ENCODE results near the gene SMOC2. TPM values are rescaled to one million over a fixed set of nuclear protein-coding genes. Genes with fewer than 3 reads are reported as not detected.

SMOC2 gene
- total RNA-seq, 1 experiment from 2014 or later: 2.1 TPM

GRCh38 chr6:168410554-168411011 is 30.4 kb upstream of the SMOC2 start:
- Histone ChIP-seq H3K27me3 (ENCODE audit: insufficient read depth, low read length) (no peaks in the 10 kb centered on the region), H2AK5ac (ENCODE audit: insufficient read length, low read length) (no peak overlapping the region), H2BK20ac (ENCODE audit: low read depth, low read length, poor library complexity, severe bottlenecking) (no peak overlapping the region), H2BK120ac (ENCODE audit: low read depth, low read length, poor library complexity, severe bottlenecking) (no peak overlapping the region), H3K79me2 (ENCODE audit: insufficient read depth, low read length) (no peaks in the 10 kb centered on the region), H4K8ac (replicated peaks; ENCODE audit: insufficient read length, low read depth, low read length) (no peak overlapping the region), H3K23ac (ENCODE audit: insufficient read length, low read depth, low read length) (no peak overlapping the region), H3K14ac (ENCODE audit: insufficient read depth, low read length) (no peak overlapping the region), H4K20me1 (ENCODE audit: control insufficient read depth, insufficient read depth, insufficient read length) (no peaks in the 10 kb centered on the region), H4K91ac (ENCODE audit: insufficient read length, low read depth, low read length) (no peak overlapping the region), H3K4me1 (ENCODE audit: insufficient read depth, low read length) (no peaks in the 10 kb centered on the region), H3K4ac (ENCODE audit: low read depth, low read length) (no peak overlapping the region), H3K56ac (ENCODE audit: insufficient read length, low read depth, low read length) (no peak overlapping the region), H2BK15ac (ENCODE audit: low read depth, low read length) (no peak overlapping the region), H2BK5ac (ENCODE audit: insufficient read length, low read length) (no peak overlapping the region), H2AFZ (ENCODE audit: low read length) (no peak overlapping the region), H3T11ph (ENCODE audit: low read length) (no peak overlapping the region), H3K18ac (ENCODE audit: insufficient read length, low read depth, low read length) (no peak overlapping the region), H3K9ac (ENCODE audit: extremely low read depth, insufficient read length, low read length) (no peak overlapping the region), H4K5ac (ENCODE audit: insufficient read length, low read depth, low read length) (no peak overlapping the region), H3K27ac (ENCODE audit: insufficient read length, low read depth, low read length) (no peak overlapping the region), H3K23me2 (ENCODE audit: insufficient read length, low read depth, low read length, poor library complexity, severe bottlenecking) (no peaks in the 10 kb centered on the region), H3K79me1 (ENCODE audit: insufficient read depth, low read depth, low read length, poor library complexity, severe bottlenecking) (no peaks in the 10 kb centered on the region), H2BK12ac (ENCODE audit: insufficient read length, low read depth, low read length) (no peak overlapping the region), H3K4me2 (ENCODE audit: insufficient read depth, insufficient read length, low read length) (no peak overlapping the region), H3K9me3 (ENCODE audit: control insufficient read depth, low read depth, low read length) (no peaks in the 10 kb centered on the region)
- Mint-ChIP-seq H3K27ac (no peak overlapping the region), H3K9me3 (no peaks in the 10 kb centered on the region), H3K4me3 (no peak overlapping the region), H3K27me3 (ENCODE audit: low read depth) (no peaks in the 10 kb centered on the region), H3K36me3 (ENCODE audit: insufficient read depth in 1 of 3, low read depth in 3 of 3) (no peaks in the 10 kb centered on the region), H3K4me1 (no peaks in the 10 kb centered on the region)
- TF ChIP-seq CTCF (conservative IDR thresholded peaks at IDR 0.05): no peak
- DNase-seq: peak; percentile 18
- WGBS (ENCODE audit: extremely low coverage, insufficient read length, low lambda C conversion rate): no CpG with 5 or more reads among the region's 19 CpGs
